Stimulated activated memory B cell treated with anti-CD40 and anti-IgM and Interleukin-4, amounts not matched to agents 10 μg/mL and 1 μg/mL and 100 μg/mL, for 72 hours (primary cell): ENCODE data around the gene MAPRE3.

Experiments
- ATAC-seq: fragments of 150-1000 bp; cut with Tn5 transposase; 2 replicates; pipeline ENCODE4 v1.10.0; 2021
- H3K27ac Mint-ChIP-seq: one replicate; pipeline ENCODE4 v1.8.0; 2022; ENCODE audit warnings: mild to moderate bottlenecking, mixed read lengths
- H3K27me3 Mint-ChIP-seq: one replicate; pipeline ENCODE4 v1.8.0; 2022; ENCODE audit warnings: mixed read lengths
- H3K36me3 Mint-ChIP-seq: one replicate; pipeline ENCODE4 v1.8.0; 2022; ENCODE audit warnings: mixed read lengths
- H3K4me1 Mint-ChIP-seq: one replicate; pipeline ENCODE4 v1.8.0; 2022; ENCODE audit warnings: mixed read lengths
- H3K4me3 Mint-ChIP-seq: one replicate; pipeline ENCODE4 v1.8.0; 2022; ENCODE audit warnings: mild to moderate bottlenecking, moderate library complexity, mixed read lengths
- H3K9me3 Mint-ChIP-seq: one replicate; pipeline ENCODE4 v1.8.0; 2022; ENCODE audit warnings: mixed read lengths

MAPRE3 gene

GRCh38 chr2:27025861-27026851 is 55.7 kb downstream of the MAPRE3 start:
- H3K9me3 Mint-ChIP-seq: no peaks in the 10 kb centered on the region
- no peaks in the 10 kb centered on the region for H3K27me3 Mint-ChIP-seq
- H3K4me1 Mint-ChIP-seq: no peaks in the 10 kb centered on the region
- no peak overlapping the region for H3K4me3 Mint-ChIP-seq
- ATAC-seq: no peak
- H3K36me3 Mint-ChIP-seq: peaks cover 41% of the 10 kb centered on the region
- H3K27ac Mint-ChIP-seq: no peak overlapping the region

GRCh38 chr2:27027211-27027651 is 56.8 kb downstream of the MAPRE3 start:
- H3K36me3 Mint-ChIP-seq: peaks cover 41% of the 10 kb centered on the region
- H3K4me3 Mint-ChIP-seq: no peak overlapping the region
- no peaks in the 10 kb centered on the region for H3K9me3 Mint-ChIP-seq
- H3K27ac Mint-ChIP-seq: no peak overlapping the region
- H3K4me1 Mint-ChIP-seq: peaks cover 8% of the 10 kb centered on the region
- no peaks in the 10 kb centered on the region for H3K27me3 Mint-ChIP-seq
- ATAC-seq: no peak

- H3K4me1 Mint-ChIP-seq: peaks cover 19% of the 10 kb centered on the region
- peaks cover 34% of the 10 kb centered on the region for H3K36me3 Mint-ChIP-seq
- H3K4me3 Mint-ChIP-seq: no peak overlapping the region
- H3K9me3 Mint-ChIP-seq: no peaks in the 10 kb centered on the region
- no peak for ATAC-seq
- H3K27me3 Mint-ChIP-seq: no peaks in the 10 kb centered on the region
- no peak overlapping the region for H3K27ac Mint-ChIP-seq
Measured at GRCh38 chr2:27029051-27029450, 58.6 kb downstream of the MAPRE3 start.

- peak within 1 kb of the TSS; percentile 93 for H3K27ac Mint-ChIP-seq
- peak within 1 kb of the TSS; percentile 95 for H3K4me3 Mint-ChIP-seq
- peak; percentile 99 for ATAC-seq
- no peaks in the 10 kb centered on the region for H3K9me3 Mint-ChIP-seq
- H3K36me3 Mint-ChIP-seq: peaks cover 52% of the 10 kb centered on the region
- H3K27me3 Mint-ChIP-seq: no peaks in the 10 kb centered on the region
- H3K4me1 Mint-ChIP-seq: peaks cover 37% of the 10 kb centered on the region
Measured at GRCh38 chr2:27032495-27033252, 62.2 kb downstream of the MAPRE3 start, which contains the start of gene TMEM214. TMEM214 (plus strand) TSS chr2:27032965; CDS start chr2:27033016, 51 bp downstream.

GRCh38 chr2:27033253-27033852 is 62.9 kb downstream of the MAPRE3 start:
- no peaks in the 10 kb centered on the region for H3K9me3 Mint-ChIP-seq
- peak overlapping the region; percentile 95 for H3K4me3 Mint-ChIP-seq
- H3K27me3 Mint-ChIP-seq: no peaks in the 10 kb centered on the region
- H3K27ac Mint-ChIP-seq: peak overlapping the region; percentile 93
- H3K4me1 Mint-ChIP-seq: peaks cover 37% of the 10 kb centered on the region
- peaks cover 52% of the 10 kb centered on the region for H3K36me3 Mint-ChIP-seq
- ATAC-seq: no peak

- no peak overlapping the region for H3K4me3 Mint-ChIP-seq
- H3K36me3 Mint-ChIP-seq: peaks cover 71% of the 10 kb centered on the region
- H3K4me1 Mint-ChIP-seq: peaks cover 63% of the 10 kb centered on the region
- H3K9me3 Mint-ChIP-seq: no peaks in the 10 kb centered on the region
- H3K27me3 Mint-ChIP-seq: no peaks in the 10 kb centered on the region
- no peak for ATAC-seq
- H3K27ac Mint-ChIP-seq: peak overlapping the region; percentile 37
Measured at GRCh38 chr2:27038012-27038411, 67.6 kb downstream of the MAPRE3 start.

GRCh38 chr2:27038631-27039339 is 68.3 kb downstream of the MAPRE3 start:
- no peak overlapping the region for H3K4me3 Mint-ChIP-seq
- no peak for ATAC-seq
- peaks cover 71% of the 10 kb centered on the region for H3K36me3 Mint-ChIP-seq
- H3K9me3 Mint-ChIP-seq: no peaks in the 10 kb centered on the region
- H3K27me3 Mint-ChIP-seq: no peaks in the 10 kb centered on the region
- H3K27ac Mint-ChIP-seq: no peak overlapping the region
- peaks cover 56% of the 10 kb centered on the region for H3K4me1 Mint-ChIP-seq

- Mint-ChIP-seq H3K36me3 (peaks cover 65% of the 10 kb centered on the region), H3K4me1 (peaks cover 49% of the 10 kb centered on the region), H3K9me3 (no peaks in the 10 kb centered on the region), H3K27me3 (no peaks in the 10 kb centered on the region), H3K4me3 (no peak overlapping the region), H3K27ac (peak overlapping the region; percentile 89)
- no peak for ATAC-seq
Measured at GRCh38 chr2:27039426-27039825, 69.0 kb downstream of the MAPRE3 start.

GRCh38 chr2:27039871-27040270 is 69.4 kb downstream of the MAPRE3 start:
- H3K27me3 Mint-ChIP-seq: no peaks in the 10 kb centered on the region
- H3K4me1 Mint-ChIP-seq: peaks cover 45% of the 10 kb centered on the region
- H3K27ac Mint-ChIP-seq: peak overlapping the region; percentile 89
- no peaks in the 10 kb centered on the region for H3K9me3 Mint-ChIP-seq
- peaks cover 63% of the 10 kb centered on the region for H3K36me3 Mint-ChIP-seq
- H3K4me3 Mint-ChIP-seq: no peak overlapping the region
- no peak for ATAC-seq

- Mint-ChIP-seq H3K27me3 (no peaks in the 10 kb centered on the region), H3K27ac (peak overlapping the region; percentile 89), H3K9me3 (no peaks in the 10 kb centered on the region), H3K4me3 (no peak overlapping the region), H3K36me3 (peaks cover 59% of the 10 kb centered on the region), H3K4me1 (peaks cover 41% of the 10 kb centered on the region)
- no peak for ATAC-seq
Measured at GRCh38 chr2:27040282-27040681, 69.8 kb downstream of the MAPRE3 start.

GRCh38 chr2:27041752-27042151 is 71.3 kb downstream of the MAPRE3 start:
- Mint-ChIP-seq H3K27ac (peak overlapping the region; percentile 89), H3K9me3 (no peaks in the 10 kb centered on the region), H3K4me3 (peak overlapping the region; percentile 42)

GRCh38 chr2:27042159-27042661 is 71.8 kb downstream of the MAPRE3 start:
- ATAC-seq: peak; percentile 100
- Mint-ChIP-seq H3K4me3 (peak overlapping the region; percentile 53), H3K27me3 (no peaks in the 10 kb centered on the region), H3K27ac (peak overlapping the region; percentile 89), H3K36me3 (peaks cover 41% of the 10 kb centered on the region), H3K9me3 (no peaks in the 10 kb centered on the region), H3K4me1 (peaks cover 35% of the 10 kb centered on the region)

More at GRCh38 chr2:27041752-27042151, 71.3 kb downstream of the MAPRE3 start:
- Mint-ChIP-seq H3K27me3 (no peaks in the 10 kb centered on the region), H3K4me1 (peaks cover 35% of the 10 kb centered on the region), H3K36me3 (peaks cover 46% of the 10 kb centered on the region)
- ATAC-seq: peak; percentile 72

- peaks cover 41% of the 10 kb centered on the region for H3K4me1 Mint-ChIP-seq
- H3K4me3 Mint-ChIP-seq: no peak overlapping the region
- no peaks in the 10 kb centered on the region for H3K9me3 Mint-ChIP-seq
- peak overlapping the region; percentile 89 for H3K27ac Mint-ChIP-seq
- H3K36me3 Mint-ChIP-seq: peaks cover 32% of the 10 kb centered on the region
- no peaks in the 10 kb centered on the region for H3K27me3 Mint-ChIP-seq
- no peak for ATAC-seq
Measured at GRCh38 chr2:27042985-27043634, 72.7 kb downstream of the MAPRE3 start.
